ENCODE data around the gene APPBP2.

GRCh38 chr17:60526726-60527125 lies 684 bp upstream of the APPBP2 start:
- TF ChIP-seq, protein P1, sequence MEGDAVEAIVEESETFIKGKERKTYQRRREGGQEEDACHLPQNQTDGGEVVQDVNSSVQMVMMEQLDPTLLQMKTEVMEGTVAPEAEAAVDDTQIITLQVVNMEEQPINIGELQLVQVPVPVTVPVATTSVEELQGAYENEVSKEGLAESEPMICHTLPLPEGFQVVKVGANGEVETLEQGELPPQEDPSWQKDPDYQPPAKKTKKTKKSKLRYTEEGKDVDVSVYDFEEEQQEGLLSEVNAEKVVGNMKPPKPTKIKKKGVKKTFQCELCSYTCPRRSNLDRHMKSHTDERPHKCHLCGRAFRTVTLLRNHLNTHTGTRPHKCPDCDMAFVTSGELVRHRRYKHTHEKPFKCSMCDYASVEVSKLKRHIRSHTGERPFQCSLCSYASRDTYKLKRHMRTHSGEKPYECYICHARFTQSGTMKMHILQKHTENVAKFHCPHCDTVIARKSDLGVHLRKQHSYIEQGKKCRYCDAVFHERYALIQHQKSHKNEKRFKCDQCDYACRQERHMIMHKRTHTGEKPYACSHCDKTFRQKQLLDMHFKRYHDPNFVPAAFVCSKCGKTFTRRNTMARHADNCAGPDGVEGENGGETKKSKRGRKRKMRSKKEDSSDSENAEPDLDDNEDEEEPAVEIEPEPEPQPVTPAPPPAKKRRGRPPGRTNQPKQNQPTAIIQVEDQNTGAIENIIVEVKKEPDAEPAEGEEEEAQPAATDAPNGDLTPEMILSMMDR (IDR thresholded peaks at IDR 0.05), result no peak
- TF ChIP-seq, protein P2, sequence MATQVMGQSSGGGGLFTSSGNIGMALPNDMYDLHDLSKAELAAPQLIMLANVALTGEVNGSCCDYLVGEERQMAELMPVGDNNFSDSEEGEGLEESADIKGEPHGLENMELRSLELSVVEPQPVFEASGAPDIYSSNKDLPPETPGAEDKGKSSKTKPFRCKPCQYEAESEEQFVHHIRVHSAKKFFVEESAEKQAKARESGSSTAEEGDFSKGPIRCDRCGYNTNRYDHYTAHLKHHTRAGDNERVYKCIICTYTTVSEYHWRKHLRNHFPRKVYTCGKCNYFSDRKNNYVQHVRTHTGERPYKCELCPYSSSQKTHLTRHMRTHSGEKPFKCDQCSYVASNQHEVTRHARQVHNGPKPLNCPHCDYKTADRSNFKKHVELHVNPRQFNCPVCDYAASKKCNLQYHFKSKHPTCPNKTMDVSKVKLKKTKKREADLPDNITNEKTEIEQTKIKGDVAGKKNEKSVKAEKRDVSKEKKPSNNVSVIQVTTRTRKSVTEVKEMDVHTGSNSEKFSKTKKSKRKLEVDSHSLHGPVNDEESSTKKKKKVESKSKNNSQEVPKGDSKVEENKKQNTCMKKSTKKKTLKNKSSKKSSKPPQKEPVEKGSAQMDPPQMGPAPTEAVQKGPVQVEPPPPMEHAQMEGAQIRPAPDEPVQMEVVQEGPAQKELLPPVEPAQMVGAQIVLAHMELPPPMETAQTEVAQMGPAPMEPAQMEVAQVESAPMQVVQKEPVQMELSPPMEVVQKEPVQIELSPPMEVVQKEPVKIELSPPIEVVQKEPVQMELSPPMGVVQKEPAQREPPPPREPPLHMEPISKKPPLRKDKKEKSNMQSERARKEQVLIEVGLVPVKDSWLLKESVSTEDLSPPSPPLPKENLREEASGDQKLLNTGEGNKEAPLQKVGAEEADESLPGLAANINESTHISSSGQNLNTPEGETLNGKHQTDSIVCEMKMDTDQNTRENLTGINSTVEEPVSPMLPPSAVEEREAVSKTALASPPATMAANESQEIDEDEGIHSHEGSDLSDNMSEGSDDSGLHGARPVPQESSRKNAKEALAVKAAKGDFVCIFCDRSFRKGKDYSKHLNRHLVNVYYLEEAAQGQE (IDR thresholded peaks at IDR 0.05; ENCODE audit: insufficient read depth in 1 of 2, low read depth in 2 of 2, low read length in 1 of 2), result no peak
- no peak for TF ChIP-seq POLR2AphosphoS5 (IDR thresholded peaks at IDR 0.05; ENCODE audit: low read depth, low read length)
- TF ChIP-seq TCF7L2 (IDR thresholded peaks at IDR 0.05; ENCODE audit: low read depth, low read length), result no peak
